OCI-LY3 (cell line): ENCODE results near the gene CFD.

Experiments used
- H2AFZ ChIP-seq: fragments of 200-600, 300-600 bp; shearing (Covaris generic); 2 replicates; pipeline ENCODE4 v1.6.0; 2014; ENCODE audit warnings: antibody characterized with exemption, low read depth, low read length
- H3K27ac ChIP-seq: fragments of 200-600, 300-600 bp; sonication (generic); 2 replicates; pipeline ENCODE4 v1.5.1; 2014; ENCODE audit warnings: mild to moderate bottlenecking, low read length, moderate library complexity, mixed read lengths
- H3K27me3 ChIP-seq: fragments of 200-600, 300-600 bp; sonication (generic); 2 replicates; pipeline ENCODE4 v1.6.1; 2014; ENCODE audit warnings: low read depth, low read length, mixed read lengths
- H3K36me3 ChIP-seq: fragments of 200-600, 300-600 bp; sonication (generic); replicated peaks from 2 replicates; pipeline ENCODE3; 2014; ENCODE audit warnings: low read depth, low read length, mixed read lengths
- H3K4me1 ChIP-seq: fragments of 300-600, 200-600 bp; sonication (generic); 2 replicates; pipeline ENCODE4 v1.6.1; 2014; ENCODE audit warnings: low read length, mixed read lengths
- H3K4me2 ChIP-seq: fragments of 200-600, 300-600 bp; sonication (generic); 2 replicates; pipeline ENCODE4 v1.6.1; 2014; ENCODE audit warnings: low read length, mixed read lengths
- H3K4me3 ChIP-seq: fragments of 300-600, 200-600 bp; sonication (generic); 2 replicates; pipeline ENCODE4 v1.5.1; 2014; ENCODE audit warnings: antibody characterized with exemption, mild to moderate bottlenecking, low read length, moderate library complexity
- H3K79me2 ChIP-seq: fragments of 300-600, 200-600 bp; shearing (Covaris generic); 2 replicates; pipeline ENCODE4 v1.6.1; 2014; ENCODE audit warnings: mild to moderate bottlenecking, low read length, mixed read lengths
- H3K9ac ChIP-seq: fragments of 300-600, 200-600 bp; shearing (Covaris generic); 2 replicates; pipeline ENCODE4 v1.6.0; 2014; ENCODE audit warnings: mild to moderate bottlenecking, low read length, moderate library complexity
- H3K9me3 ChIP-seq: fragments of 200-600, 300-600 bp; shearing (Covaris generic); 2 replicates; pipeline ENCODE4 v1.6.1; 2014; ENCODE audit warnings: low read length, mixed read lengths; ENCODE audit not compliant: insufficient read depth
- H4K20me1 ChIP-seq: fragments of 200-600, 300-600 bp; sonication (generic); 2 replicates; pipeline ENCODE4 v1.6.1; 2016; ENCODE audit warnings: low read length, mixed read lengths; ENCODE audit not compliant: insufficient read depth
- CTCF ChIP-seq: fragments of 200-600, 300-600 bp; sonication (generic); IDR thresholded peaks from 2 replicates; pipeline ENCODE4 v1.5.1; 2014; ENCODE audit warnings: antibody characterized with exemption, low read length, low read depth
- EZH2phosphoT487 ChIP-seq: fragments of 200-600 bp; shearing (Covaris generic); IDR thresholded peaks from 2 replicates; pipeline ENCODE4 v1.6.1; 2018; ENCODE audit warnings: antibody characterized with exemption, mixed run types, low read depth

CFD gene

GRCh38 chr19:911197-912033, 52.0 kb downstream of the CFD start:
- no peak overlapping the region for H2AFZ ChIP-seq
- peak overlapping the region; percentile 60 for H3K27ac ChIP-seq
- H3K27me3 ChIP-seq: no peaks in the 10 kb centered on the region
- peaks cover 29% of the 10 kb centered on the region for H3K36me3 ChIP-seq
- peaks cover 55% of the 10 kb centered on the region for H3K4me1 ChIP-seq
- peak overlapping the region; percentile 59 for H3K9ac ChIP-seq
- peak overlapping the region; percentile 77 for H3K4me2 ChIP-seq
- no peaks in the 10 kb centered on the region for H3K9me3 ChIP-seq
- H3K79me2 ChIP-seq: peaks cover 70% of the 10 kb centered on the region
- H3K4me3 ChIP-seq: peak overlapping the region; percentile 96
- TF ChIP-seq EZH2phosphoT487: no peak
- TF ChIP-seq CTCF: no peak
- peaks cover 4% of the 10 kb centered on the region; the same call in 1 of the 2 replicates for H4K20me1 ChIP-seq

DNA sequence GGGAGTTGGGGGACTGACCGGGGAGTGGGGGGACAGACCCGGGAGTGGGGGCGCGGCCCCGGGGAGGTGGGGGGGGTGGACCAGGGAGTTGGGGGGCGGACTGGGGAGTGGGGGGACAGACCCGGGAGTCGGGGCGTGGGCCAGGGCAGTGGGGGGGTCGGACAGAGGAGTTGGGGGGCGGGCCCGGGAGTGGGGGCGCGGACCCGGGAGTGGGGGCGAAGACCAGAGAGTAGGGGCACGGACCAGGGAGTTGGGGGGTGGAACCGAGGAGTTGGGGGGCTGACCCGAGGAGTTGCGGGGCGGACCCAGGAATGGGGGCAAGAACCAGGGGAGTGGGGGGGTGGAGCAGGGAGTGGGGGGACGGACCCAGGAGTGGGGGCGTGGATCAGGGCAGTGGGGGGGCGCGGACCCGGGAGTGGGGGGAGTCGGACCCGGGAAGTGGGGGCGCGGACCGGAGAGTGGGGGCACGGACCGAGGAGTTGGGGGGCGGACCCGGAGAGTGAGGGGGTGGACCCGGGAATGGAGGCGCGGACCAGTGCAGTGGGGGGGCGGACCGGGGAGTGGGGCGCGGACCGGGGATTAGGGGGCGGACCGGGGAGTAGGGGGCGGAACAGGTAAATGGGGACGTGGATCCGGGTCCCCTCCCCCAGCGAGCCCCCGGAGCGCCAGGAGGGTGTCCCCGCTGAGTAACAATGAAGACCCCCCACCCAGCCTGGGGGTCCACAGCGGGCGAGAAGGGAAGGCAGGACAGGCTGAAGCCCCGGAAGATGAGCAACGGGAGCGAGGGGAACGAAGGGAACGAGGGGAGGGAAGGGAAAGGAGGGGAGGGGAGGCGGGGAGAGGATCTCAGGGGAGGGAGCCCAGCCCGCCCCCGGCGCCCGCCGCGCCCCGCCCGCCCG, 53.0 kb downstream of the CFD start:
- peak overlapping the region; percentile 96 for H3K4me3 ChIP-seq
- peaks cover 60% of the 10 kb centered on the region for H3K79me2 ChIP-seq
- H4K20me1 ChIP-seq: peaks cover 4% of the 10 kb centered on the region; the same call in 1 of the 2 replicates
- H2AFZ ChIP-seq: no peak overlapping the region
- H3K27me3 ChIP-seq: no peaks in the 10 kb centered on the region
- peak overlapping the region; percentile 80 for H3K27ac ChIP-seq
- H3K4me1 ChIP-seq: peaks cover 50% of the 10 kb centered on the region
- peak overlapping the region; percentile 53 for H3K4me2 ChIP-seq
- peak overlapping the region; percentile 93 for H3K9ac ChIP-seq
- H3K36me3 ChIP-seq: peaks cover 23% of the 10 kb centered on the region
- H3K9me3 ChIP-seq: no peaks in the 10 kb centered on the region
- TF ChIP-seq CTCF: no peak
- no peak for TF ChIP-seq EZH2phosphoT487
